ENCODE measurements around the gene SPON1. TPM values are rescaled to one million over a fixed set of nuclear protein-coding genes. Genes with fewer than 3 reads are reported as not detected.
A peak's percentile ranks its signal among the peaks of the same experiment; 100 is the strongest.
"Not testable (repeated sequence)": the region's sequence is repeated elsewhere in the genome, so short reads cannot be mapped to it uniquely, and the experiment has no call there.

Gene SPON1
- total RNA-seq, 2 experiments from 2014 or later, result 3.8 to 3.9 TPM

DNA sequence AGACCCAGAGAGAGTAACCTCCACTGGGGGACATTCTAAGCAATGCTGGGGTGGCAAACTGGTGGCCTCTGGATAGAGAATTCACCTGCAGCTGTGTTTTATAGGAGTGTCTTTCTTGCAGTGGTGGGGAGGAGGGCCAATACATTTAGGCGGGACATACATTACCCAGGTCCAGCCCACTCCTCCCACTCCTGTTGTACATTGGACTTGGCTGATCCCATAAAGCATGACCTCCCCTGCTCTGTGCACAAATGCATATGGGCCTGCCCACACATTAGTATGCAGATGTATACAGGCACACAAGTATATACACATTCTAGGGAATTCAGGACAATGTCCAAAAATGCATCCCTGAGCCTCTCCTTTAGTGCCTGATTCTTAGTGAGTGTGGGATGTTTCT, 297.4 kb downstream of the SPON1 start:
- Mint-ChIP-seq H3K27me3 (no peaks in the 10 kb centered on the region), H3K4me3 (no peak overlapping the region), H3K36me3 (peaks cover 6% of the 10 kb centered on the region), H3K4me1 (no peaks in the 10 kb centered on the region), H3K9me3 (no peaks in the 10 kb centered on the region), H3K27ac (no peak overlapping the region)
- POLR2A ChIA-PET, result no interaction called here
- ATAC-seq (ENCODE audit: low read depth), result peak; percentile 21
- DNase-seq, result no peak

DNA sequence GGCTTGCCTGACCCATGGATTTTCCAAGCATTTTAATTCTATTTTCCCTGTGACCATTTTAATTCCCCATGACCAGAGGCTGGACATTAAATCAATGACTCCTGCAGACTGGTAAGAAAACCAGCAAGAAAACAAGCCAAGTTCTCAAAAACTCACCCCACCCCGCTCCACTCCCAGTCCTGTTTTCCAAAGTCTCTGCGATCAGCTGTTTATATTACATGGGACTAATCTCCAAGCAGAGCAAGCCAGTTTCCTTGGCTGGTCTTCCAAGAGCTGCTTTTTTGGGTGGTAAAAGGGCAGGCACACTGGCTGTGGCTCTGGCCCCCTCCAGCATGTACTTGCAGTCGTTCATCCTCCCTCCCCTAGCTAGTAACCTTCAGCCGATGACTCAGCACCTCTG, 298.5 kb downstream of the SPON1 start:
- Mint-ChIP-seq H3K9me3 (peaks cover 4% of the 10 kb centered on the region), H3K27me3 (no peaks in the 10 kb centered on the region), H3K27ac (no peak overlapping the region), H3K4me1 (no peaks in the 10 kb centered on the region), H3K4me3 (no peak overlapping the region), H3K36me3 (peaks cover 18% of the 10 kb centered on the region)
- POLR2A ChIA-PET, result no interaction called here
- ATAC-seq (ENCODE audit: low read depth) (no peak), DNase-seq (no peak)

DNA sequence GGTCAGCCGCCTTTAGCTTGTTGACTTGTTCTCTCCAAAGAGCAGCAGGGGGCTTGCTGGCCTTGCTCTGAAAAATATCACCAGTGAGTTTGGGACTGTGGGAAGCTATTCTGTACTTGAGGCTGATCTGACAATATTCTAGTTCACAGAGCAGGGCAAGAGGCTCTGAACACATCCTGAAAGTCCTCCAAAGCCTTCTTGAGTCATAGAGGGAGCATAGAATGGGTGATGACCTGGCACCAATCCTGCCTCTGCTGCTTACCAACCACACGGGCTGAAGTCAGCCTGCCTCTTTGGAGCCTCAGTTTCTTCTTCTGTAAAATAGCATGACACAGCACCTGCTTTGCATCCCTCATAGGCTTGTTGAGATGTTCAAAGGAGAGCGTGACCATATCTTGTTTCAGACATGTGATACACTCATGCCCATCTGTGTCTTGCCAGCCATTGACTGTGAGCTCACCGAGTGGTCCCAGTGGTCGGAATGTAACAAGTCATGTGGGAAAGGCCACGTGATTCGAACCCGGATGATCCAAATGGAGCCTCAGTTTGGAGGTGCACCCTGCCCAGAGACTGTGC, 299.8 kb downstream of the SPON1 start:
- DNase-seq (no peak), ATAC-seq (ENCODE audit: low read depth) (no peak)
- Mint-ChIP-seq H3K36me3 (peaks cover 21% of the 10 kb centered on the region), H3K4me1 (no peaks in the 10 kb centered on the region), H3K27ac (no peak overlapping the region), H3K9me3 (peaks cover 4% of the 10 kb centered on the region), H3K4me3 (no peak overlapping the region), H3K27me3 (no peaks in the 10 kb centered on the region)
- POLR2A ChIA-PET, result no interaction called here

DNA sequence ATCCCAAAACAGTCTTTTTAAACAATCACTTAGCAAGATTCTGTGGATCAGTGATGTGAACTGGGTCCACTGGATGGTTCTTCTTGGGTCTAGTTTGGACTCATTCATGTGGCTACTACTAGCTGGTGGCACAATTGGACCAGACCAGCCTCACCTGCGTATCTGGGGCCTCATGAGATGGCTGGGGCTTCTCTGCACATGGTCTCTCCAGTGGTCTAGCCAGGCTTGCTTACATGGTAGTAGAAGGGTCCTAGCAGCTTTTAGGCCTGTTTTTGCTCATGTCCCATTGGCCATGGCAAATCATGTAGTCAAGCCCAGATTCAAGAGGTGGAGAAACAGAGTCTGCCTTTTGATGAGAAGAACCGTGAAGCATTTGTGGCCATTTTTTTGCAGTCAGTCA, 302.4 kb downstream of the SPON1 start:
- H3K4me1 Mint-ChIP-seq, result peaks cover 2% of the 10 kb centered on the region
- H3K27ac Mint-ChIP-seq, result no peak overlapping the region
- ATAC-seq (ENCODE audit: low read depth) (no peak), DNase-seq (no peak)
- no peaks in the 10 kb centered on the region for H3K27me3 Mint-ChIP-seq
- peaks cover 32% of the 10 kb centered on the region for H3K36me3 Mint-ChIP-seq
- H3K4me3 Mint-ChIP-seq, result no peak overlapping the region
- POLR2A ChIA-PET, result no interaction called here
- peaks cover 4% of the 10 kb centered on the region for H3K9me3 Mint-ChIP-seq

DNA sequence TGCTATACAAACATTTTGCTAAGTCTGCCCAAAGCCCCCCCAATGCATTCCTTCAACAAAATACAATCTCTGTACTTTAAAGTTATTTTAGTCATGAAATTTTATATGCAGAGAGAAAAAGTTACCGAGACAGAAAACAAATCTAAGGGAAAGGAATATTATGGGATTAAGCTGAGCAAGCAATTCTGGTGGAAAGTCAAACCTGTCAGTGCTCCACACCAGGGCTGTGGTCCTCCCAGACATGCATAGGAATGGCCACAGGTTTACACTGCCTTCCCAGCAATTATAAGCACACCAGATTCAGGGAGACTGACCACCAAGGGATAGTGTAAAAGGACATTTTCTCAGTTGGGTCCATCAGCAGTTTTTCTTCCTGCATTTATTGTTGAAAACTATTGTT, 304.1 kb downstream of the SPON1 start:
- H3K27me3 Mint-ChIP-seq, result no peaks in the 10 kb centered on the region
- POLR2A ChIA-PET, result no interaction called here
- ATAC-seq (ENCODE audit: low read depth) (no peak), DNase-seq (no peak)
- H3K27ac Mint-ChIP-seq, result no peak overlapping the region
- H3K4me3 Mint-ChIP-seq, result no peak overlapping the region
- peaks cover 4% of the 10 kb centered on the region for H3K9me3 Mint-ChIP-seq
- H3K36me3 Mint-ChIP-seq, result peaks cover 32% of the 10 kb centered on the region
- peaks cover 15% of the 10 kb centered on the region for H3K4me1 Mint-ChIP-seq

DNA sequence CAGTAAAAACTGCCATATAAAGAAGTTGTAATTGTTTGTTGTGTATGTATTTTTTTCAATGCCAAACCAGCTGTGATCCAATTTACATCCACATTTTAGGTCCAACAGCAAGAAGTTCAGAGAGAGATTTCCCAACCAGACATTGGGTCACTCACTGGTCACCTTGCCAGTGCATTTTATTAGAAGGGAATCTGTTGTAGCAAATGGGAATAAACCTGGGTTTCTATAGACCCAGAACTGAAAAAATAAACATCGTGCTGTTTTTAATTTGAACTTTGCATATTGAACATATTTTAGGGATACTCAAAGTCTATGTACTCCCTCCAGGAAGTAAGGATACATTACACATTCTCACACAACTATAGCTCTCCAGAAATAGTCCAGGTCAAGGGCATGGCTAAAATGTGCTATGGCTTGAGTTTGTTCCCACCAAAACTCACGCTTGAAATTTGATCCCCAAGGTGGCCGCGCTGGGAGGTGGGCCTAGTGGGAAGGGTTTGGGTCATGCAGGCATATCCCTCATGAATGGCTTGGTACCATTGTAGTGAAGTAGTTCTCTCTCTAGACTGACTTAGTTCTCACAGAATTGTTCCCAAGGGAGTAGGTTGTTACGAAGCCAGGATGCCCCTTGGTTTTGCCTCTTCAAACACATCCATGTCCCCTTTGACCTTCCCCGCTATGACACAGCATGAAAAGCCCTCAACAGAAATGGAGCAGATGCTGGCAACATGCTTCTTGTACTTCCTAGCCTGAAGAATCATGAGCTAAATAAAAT, 305.5 kb downstream of the SPON1 start:
- peaks cover 37% of the 10 kb centered on the region for H3K36me3 Mint-ChIP-seq
- no peak overlapping the region for H3K27ac Mint-ChIP-seq
- peaks cover 23% of the 10 kb centered on the region for H3K4me1 Mint-ChIP-seq
- POLR2A ChIA-PET, result interaction anchor here (0.7 kb wide), 1 partner anchor 198 kb away, joined by 3 read pairs; no protein-coding TSS in a partner anchor
- no peak overlapping the region for H3K4me3 Mint-ChIP-seq
- H3K9me3 Mint-ChIP-seq, result peaks cover 4% of the 10 kb centered on the region
- no peak for DNase-seq
- ATAC-seq (ENCODE audit: low read depth), result no peak
- no peaks in the 10 kb centered on the region for H3K27me3 Mint-ChIP-seq

DNA sequence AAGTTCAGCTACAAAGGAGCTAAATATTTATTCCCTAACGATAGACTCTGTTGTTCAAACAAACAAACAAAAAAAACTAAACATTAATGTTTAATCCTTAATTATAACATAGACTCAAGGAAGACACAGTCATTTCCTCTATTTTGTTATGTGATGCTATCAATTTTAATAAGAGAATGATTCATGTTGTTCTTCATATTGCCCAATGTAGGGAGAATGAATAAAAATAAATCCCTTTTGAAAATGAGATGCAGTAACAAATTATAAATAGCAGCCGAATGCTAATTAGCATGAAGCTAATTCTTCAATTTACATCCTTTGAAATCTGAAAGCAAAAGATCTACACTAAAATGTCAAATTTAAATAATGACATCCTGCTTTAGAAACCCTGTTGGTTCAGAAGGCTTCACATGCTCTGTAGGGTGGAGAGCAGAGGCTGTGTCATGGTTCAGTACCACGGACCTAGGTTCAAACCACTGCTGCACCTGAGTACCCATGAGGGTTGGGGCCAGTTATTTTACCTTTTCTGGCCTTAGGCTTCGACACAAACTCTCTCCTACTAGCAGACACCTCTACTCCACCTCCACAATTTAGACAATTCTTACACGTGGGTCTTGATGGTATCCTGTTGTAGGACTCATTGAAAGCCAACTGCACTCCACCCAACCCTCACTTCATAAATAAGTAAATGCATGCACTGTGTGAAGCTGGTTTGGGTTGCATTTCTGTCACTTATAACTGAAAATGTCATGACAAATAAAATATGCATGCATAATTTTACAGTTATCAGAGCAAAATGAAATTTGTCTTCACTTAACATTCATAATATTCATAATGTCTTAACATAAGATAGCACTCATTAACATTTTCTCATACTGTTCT, 307.4 kb downstream of the SPON1 start:
- ATAC-seq (ENCODE audit: low read depth), result no peak
- Mint-ChIP-seq H3K36me3 (peaks cover 43% of the 10 kb centered on the region), H3K27ac (peak overlapping the region; percentile 31), H3K27me3 (no peaks in the 10 kb centered on the region), H3K4me3 (peak overlapping the region; percentile 75), H3K9me3 (peaks cover 4% of the 10 kb centered on the region), H3K4me1 (peaks cover 23% of the 10 kb centered on the region)
- POLR2A ChIA-PET, result no interaction called here
- no peak for DNase-seq

DNA sequence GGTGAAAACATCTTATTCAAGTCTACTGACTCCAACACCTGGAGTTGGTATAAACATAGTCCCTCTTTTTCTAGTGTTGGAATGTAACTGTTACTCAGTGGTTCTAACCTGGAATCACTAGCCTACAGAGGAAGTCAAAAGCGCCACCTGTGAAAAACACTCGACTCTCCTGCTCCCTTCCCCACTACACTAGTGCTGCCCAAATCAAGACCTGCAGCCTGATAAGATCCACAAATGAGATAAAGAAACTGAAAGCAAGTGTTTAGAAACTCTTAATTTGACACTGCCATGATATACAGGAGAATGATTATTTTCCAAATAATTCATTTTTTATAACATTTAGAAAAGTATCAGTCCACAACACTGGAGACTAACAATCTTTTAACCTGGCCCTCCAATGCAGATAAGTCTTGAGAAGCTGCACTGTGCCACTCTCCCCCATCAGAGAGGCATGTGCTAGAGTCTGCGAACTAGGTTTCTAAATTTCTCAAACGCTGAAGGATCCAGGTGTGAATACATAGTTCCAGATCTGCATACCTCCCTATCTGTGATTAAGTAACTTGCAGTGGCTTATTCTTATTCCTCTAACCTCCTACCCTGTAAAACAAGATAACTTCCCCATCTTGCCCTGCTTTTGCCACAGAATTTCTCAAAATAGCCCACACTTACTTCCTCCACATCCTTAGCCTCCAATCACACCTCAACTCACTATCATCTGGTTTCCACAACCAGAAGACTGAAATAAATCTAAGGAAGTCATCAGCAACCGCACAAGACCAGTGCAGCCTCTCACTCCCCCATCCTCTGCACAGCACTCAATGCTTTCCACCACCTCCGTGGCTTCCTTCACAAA, 308.4 kb downstream of the SPON1 start:
- H3K9me3 Mint-ChIP-seq, result no peaks in the 10 kb centered on the region
- H3K4me1 Mint-ChIP-seq, result peaks cover 27% of the 10 kb centered on the region
- H3K27me3 Mint-ChIP-seq, result no peaks in the 10 kb centered on the region
- peak; percentile 91 for ATAC-seq (ENCODE audit: low read depth)
- H3K36me3 Mint-ChIP-seq, result peaks cover 42% of the 10 kb centered on the region
- H3K27ac Mint-ChIP-seq, result peak overlapping the region; percentile 86
- POLR2A ChIA-PET, result no interaction called here
- H3K4me3 Mint-ChIP-seq, result peak overlapping the region; percentile 75
- DNase-seq, result no peak

DNA sequence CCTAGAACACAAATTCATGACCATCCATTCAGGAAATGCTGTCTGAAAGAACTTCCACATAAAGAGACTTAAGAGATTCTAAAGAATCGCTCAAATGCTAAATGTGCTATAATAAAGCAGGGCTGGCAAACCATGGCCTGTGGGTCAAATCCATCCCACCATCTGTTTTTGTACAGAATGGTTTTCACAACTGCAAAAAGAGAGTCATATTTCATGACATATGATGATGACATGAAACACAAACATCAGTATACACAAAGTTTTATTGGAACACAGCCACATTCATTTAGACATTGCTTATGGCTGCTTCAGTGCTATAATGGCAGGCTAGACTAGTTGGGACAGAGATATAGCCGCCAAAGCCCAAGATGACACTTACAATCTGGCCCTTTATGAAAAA, 311.4 kb downstream of the SPON1 start:
- Mint-ChIP-seq H3K27me3 (no peaks in the 10 kb centered on the region), H3K36me3 (peaks cover 44% of the 10 kb centered on the region), H3K27ac (peak overlapping the region; percentile 13), H3K9me3 (peaks cover 1% of the 10 kb centered on the region), H3K4me3 (no peak overlapping the region), H3K4me1 (peaks cover 34% of the 10 kb centered on the region)
- ATAC-seq (ENCODE audit: low read depth) (no peak), DNase-seq (no peak)
- POLR2A ChIA-PET, result no interaction called here

DNA sequence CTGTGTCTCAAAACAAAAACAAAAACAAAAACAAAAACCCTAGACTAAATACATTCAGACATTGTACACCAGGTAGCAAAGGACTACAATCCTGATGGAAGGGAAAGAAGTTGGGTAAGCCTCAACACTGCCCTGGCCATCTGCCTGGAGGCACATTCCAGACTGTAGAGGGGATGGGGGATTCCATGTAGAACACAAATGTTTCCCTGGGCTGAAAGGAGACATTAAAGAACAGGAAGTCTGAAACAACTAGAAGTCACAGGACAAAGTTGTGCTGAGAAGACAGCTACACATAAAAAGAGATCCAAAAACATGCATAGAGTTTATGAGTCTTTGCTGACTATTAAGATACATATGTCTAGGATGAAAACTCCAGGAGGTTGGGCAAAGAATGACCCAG, 312.6 kb downstream of the SPON1 start:
- Mint-ChIP-seq H3K27ac (peak overlapping the region; percentile 17), H3K4me1 (peaks cover 34% of the 10 kb centered on the region), H3K36me3 (peaks cover 46% of the 10 kb centered on the region), H3K9me3 (peaks cover 1% of the 10 kb centered on the region), H3K4me3 (no peak overlapping the region), H3K27me3 (no peaks in the 10 kb centered on the region)
- no peak for DNase-seq
- POLR2A ChIA-PET, result no interaction called here
- no peak for ATAC-seq (ENCODE audit: low read depth)

DNA sequence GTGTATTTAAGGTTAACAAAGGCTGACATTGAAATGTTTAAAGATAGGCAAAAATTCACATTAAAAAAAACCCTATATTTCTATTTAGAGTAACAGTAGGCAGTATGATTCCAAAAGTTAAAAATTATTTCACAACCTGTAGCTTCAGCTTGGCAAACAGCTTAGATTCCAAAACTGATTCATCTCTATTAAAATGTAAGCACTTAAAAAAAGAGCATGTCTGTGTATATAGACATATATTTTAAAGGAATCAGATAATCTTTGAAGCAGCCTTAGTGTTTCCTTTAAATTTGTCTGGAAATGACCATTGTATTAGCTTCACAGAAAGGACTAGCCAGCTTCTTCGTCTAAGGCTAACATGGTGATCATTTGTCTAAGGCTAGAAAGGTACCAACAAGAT, 316.3 kb downstream of the SPON1 start:
- POLR2A ChIA-PET; ATAC-seq (ENCODE audit: low read depth); H3K27me3 Mint-ChIP-seq; H3K4me3 Mint-ChIP-seq; DNase-seq; H3K9me3 Mint-ChIP-seq; H3K27ac Mint-ChIP-seq: not testable (repeated sequence)
- Mint-ChIP-seq H3K4me1 (peaks cover 14% of the 10 kb centered on the region), H3K36me3 (peaks cover 48% of the 10 kb centered on the region)

DNA sequence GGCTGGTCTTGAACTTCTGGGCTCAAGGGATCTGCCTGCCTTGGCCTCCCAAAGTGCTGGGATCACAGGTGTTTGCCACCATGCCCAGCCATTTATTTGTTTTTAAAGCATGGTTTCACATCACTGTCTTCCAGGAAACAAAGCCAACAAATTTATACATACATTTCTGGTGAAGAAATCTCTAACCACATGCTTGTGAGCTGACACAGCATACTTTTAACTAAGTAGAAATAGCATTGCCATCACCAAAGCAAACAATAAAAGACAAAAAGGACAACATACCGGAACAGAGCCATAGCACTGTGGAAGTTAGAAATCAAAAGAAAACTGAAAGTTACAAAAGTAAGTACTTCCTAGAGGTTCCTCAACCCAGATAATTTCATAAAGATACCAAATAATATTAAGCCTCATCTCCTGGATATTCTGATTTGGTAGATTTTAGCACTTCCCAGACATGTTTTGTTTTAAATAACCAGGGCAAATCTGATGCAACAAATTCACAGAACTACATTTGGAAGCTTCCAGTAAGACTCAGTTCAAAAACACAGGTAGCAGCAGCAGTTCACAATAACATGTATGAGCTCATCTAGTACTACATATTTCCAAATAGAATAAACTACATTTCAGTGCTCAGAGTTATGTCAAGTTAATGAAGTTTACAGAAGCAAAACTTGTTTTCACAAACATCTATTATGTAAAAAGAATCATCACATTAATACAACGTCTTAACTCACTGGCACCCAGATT, 325.8 kb downstream of the SPON1 start:
- Mint-ChIP-seq H3K4me3 (peak overlapping the region; percentile 64), H3K36me3 (peaks cover 42% of the 10 kb centered on the region), H3K27ac (peak overlapping the region; percentile 87), H3K9me3 (no peaks in the 10 kb centered on the region), H3K4me1 (peaks cover 28% of the 10 kb centered on the region), H3K27me3 (no peaks in the 10 kb centered on the region)
- POLR2A ChIA-PET, result interaction anchor here (0.6 kb wide), 1 partner anchor 50 kb away, joined by 3 read pairs; no protein-coding TSS in a partner anchor
- peak; percentile 54 for ATAC-seq (ENCODE audit: low read depth)
- DNase-seq, result no peak
